ENCODE data around the gene LPIN2. TPM values are rescaled to one million over a fixed set of nuclear protein-coding genes. Genes with fewer than 3 reads are reported as not detected.

Gene LPIN2
- total and polyA plus RNA-seq, 2 experiments from 2014 or later: 9.0 to 10.8 TPM

- TF ChIP-seq, protein P1, sequence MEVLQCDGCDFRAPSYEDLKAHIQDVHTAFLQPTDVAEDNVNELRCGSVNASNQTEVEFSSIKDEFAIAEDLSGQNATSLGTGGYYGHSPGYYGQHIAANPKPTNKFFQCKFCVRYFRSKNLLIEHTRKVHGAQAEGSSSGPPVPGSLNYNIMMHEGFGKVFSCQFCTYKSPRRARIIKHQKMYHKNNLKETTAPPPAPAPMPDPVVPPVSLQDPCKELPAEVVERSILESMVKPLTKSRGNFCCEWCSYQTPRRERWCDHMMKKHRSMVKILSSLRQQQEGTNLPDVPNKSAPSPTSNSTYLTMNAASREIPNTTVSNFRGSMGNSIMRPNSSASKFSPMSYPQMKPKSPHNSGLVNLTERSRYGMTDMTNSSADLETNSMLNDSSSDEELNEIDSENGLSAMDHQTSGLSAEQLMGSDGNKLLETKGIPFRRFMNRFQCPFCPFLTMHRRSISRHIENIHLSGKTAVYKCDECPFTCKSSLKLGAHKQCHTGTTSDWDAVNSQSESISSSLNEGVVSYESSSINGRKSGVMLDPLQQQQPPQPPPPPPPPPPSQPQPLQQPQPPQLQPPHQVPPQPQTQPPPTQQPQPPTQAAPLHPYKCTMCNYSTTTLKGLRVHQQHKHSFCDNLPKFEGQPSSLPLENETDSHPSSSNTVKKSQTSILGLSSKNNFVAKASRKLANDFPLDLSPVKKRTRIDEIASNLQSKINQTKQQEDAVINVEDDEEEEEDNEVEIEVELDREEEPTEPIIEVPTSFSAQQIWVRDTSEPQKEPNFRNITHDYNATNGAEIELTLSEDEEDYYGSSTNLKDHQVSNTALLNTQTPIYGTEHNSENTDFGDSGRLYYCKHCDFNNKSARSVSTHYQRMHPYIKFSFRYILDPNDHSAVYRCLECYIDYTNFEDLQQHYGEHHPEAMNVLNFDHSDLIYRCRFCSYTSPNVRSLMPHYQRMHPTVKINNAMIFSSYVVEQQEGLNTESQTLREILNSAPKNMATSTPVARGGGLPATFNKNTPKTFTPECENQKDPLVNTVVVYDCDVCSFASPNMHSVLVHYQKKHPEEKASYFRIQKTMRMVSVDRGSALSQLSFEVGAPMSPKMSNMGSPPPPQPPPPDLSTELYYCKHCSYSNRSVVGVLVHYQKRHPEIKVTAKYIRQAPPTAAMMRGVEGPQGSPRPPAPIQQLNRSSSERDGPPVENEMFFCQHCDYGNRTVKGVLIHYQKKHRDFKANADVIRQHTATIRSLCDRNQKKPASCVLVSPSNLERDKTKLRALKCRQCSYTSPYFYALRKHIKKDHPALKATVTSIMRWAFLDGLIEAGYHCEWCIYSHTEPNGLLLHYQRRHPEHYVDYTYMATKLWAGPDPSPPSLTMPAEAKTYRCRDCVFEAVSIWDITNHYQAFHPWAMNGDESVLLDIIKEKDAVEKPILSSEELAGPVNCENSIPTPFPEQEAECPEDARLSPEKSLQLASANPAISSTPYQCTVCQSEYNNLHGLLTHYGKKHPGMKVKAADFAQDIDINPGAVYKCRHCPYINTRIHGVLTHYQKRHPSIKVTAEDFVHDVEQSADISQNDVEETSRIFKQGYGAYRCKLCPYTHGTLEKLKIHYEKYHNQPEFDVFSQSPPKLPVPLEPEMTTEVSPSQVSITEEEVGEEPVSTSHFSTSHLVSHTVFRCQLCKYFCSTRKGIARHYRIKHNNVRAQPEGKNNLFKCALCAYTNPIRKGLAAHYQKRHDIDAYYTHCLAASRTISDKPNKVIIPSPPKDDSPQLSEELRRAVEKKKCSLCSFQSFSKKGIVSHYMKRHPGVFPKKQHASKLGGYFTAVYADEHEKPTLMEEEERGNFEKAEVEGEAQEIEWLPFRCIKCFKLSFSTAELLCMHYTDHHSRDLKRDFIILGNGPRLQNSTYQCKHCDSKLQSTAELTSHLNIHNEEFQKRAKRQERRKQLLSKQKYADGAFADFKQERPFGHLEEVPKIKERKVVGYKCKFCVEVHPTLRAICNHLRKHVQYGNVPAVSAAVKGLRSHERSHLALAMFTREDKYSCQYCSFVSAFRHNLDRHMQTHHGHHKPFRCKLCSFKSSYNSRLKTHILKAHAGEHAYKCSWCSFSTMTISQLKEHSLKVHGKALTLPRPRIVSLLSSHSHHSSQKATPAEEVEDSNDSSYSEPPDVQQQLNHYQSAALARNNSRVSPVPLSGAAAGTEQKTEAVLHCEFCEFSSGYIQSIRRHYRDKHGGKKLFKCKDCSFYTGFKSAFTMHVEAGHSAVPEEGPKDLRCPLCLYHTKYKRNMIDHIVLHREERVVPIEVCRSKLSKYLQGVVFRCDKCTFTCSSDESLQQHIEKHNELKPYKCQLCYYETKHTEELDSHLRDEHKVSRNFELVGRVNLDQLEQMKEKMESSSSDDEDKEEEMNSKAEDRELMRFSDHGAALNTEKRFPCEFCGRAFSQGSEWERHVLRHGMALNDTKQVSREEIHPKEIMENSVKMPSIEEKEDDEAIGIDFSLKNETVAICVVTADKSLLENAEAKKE (CRISPR knock-in tag; IDR thresholded peaks at IDR 0.05): no peak
These were observed 33.8 kb downstream of the LPIN2 start (continued) for GRCh38 chr18:2979129-2979528.

- no peaks in the 10 kb centered on the region for H3K27me3 ChIP-seq (ENCODE audit: insufficient read depth)
- peaks cover 56% of the 10 kb centered on the region for H3K79me2 ChIP-seq (replicated peaks; ENCODE audit: insufficient read depth)
- Mint-ChIP-seq H3K4me3 (no peak overlapping the region), H3K27me3 (ENCODE audit: insufficient read depth, low read depth, poor library complexity) (peaks cover 3% of the 10 kb centered on the region), H3K4me1 (peaks cover 39% of the 10 kb centered on the region), H3K9me3 (no peaks in the 10 kb centered on the region), H3K27ac (no peak overlapping the region), H3K36me3 (ENCODE audit: low read depth) (no peaks in the 10 kb centered on the region)
- no peak overlapping the region for H3K27ac ChIP-seq (ENCODE audit: low read depth)
- no peak overlapping the region for H3K4me2 ChIP-seq
- H2AFZ ChIP-seq: no peak overlapping the region
- H3K4me3 ChIP-seq: no peak overlapping the region
- H3K4me1 ChIP-seq (ENCODE audit: insufficient read depth): peaks cover 28% of the 10 kb centered on the region
- no peaks in the 10 kb centered on the region for H4K20me1 ChIP-seq (replicated peaks; ENCODE audit: insufficient read depth)
- H3K9me2 ChIP-seq (ENCODE audit: insufficient read depth): no peaks in the 10 kb centered on the region
- H3K36me3 ChIP-seq (ENCODE audit: insufficient read depth): no peaks in the 10 kb centered on the region
- H3F3A ChIP-seq (replicated peaks; ENCODE audit: low read depth): no peaks in the 10 kb centered on the region
- ATAC-seq (no peak), DNase-seq (ENCODE audit: low spot score) (no peak)
- TF ChIP-seq NANOG (IDR thresholded peaks at IDR 0.05; ENCODE audit: borderline replicate concordance): no peak
- TF ChIP-seq POLR2AphosphoS5 (IDR thresholded peaks at IDR 0.05; ENCODE audit: low read depth): no peak
- TF ChIP-seq, protein P1 (CRISPR knock-in tag; IDR thresholded peaks at IDR 0.05): no peak
- no peak for TF ChIP-seq EZH2 (IDR thresholded peaks at IDR 0.05; ENCODE audit: low read depth, unreplicated experiment)
- TF ChIP-seq EZH2phosphoT487 (IDR thresholded peaks at IDR 0.05; ENCODE audit: unreplicated experiment): no peak
- TF ChIP-seq, protein P2, sequence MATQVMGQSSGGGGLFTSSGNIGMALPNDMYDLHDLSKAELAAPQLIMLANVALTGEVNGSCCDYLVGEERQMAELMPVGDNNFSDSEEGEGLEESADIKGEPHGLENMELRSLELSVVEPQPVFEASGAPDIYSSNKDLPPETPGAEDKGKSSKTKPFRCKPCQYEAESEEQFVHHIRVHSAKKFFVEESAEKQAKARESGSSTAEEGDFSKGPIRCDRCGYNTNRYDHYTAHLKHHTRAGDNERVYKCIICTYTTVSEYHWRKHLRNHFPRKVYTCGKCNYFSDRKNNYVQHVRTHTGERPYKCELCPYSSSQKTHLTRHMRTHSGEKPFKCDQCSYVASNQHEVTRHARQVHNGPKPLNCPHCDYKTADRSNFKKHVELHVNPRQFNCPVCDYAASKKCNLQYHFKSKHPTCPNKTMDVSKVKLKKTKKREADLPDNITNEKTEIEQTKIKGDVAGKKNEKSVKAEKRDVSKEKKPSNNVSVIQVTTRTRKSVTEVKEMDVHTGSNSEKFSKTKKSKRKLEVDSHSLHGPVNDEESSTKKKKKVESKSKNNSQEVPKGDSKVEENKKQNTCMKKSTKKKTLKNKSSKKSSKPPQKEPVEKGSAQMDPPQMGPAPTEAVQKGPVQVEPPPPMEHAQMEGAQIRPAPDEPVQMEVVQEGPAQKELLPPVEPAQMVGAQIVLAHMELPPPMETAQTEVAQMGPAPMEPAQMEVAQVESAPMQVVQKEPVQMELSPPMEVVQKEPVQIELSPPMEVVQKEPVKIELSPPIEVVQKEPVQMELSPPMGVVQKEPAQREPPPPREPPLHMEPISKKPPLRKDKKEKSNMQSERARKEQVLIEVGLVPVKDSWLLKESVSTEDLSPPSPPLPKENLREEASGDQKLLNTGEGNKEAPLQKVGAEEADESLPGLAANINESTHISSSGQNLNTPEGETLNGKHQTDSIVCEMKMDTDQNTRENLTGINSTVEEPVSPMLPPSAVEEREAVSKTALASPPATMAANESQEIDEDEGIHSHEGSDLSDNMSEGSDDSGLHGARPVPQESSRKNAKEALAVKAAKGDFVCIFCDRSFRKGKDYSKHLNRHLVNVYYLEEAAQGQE (IDR thresholded peaks at IDR 0.05; ENCODE audit: unreplicated experiment): no peak
These were observed 34.3 kb downstream of the LPIN2 start for GRCh38 chr18:2978661-2979106.
